CD14-positive monocyte (primary cell): ENCODE measurements around the gene AVPR1B. TPM values are rescaled to one million over a fixed set of nuclear protein-coding genes. Genes with fewer than 3 reads are reported as not detected.

Source experiments
- DNase-seq, 3 donors: peaks; one replicate each; pipeline ENCODE4 v3.0.0-alpha.2; 2011 to 2022
- H2AFZ ChIP-seq: 2 replicates; pipeline ENCODE4 v1.6.0; 2012; ENCODE audit warnings: mild to moderate bottlenecking, low read depth, low read length, inconsistent platforms; ENCODE audit not compliant: insufficient read depth, poor library complexity, severe bottlenecking
- H3K27ac ChIP-seq, 2 donors: 1 replicate in 1 of 2; 2 replicates in 1 of 2; pipeline ENCODE4 v1.5.1; 2012 to 2013; ENCODE audit warnings: low read length in 2 of 2, control low read depth in 1 of 2, inconsistent platforms in 1 of 2, low read depth in 1 of 2, mild to moderate bottlenecking in 1 of 2
- H3K27me3 ChIP-seq, 2 donors: one replicate each; pipeline versions ENCODE4 v1.6.0 to v1.6.1; 2011 to 2013; ENCODE audit warnings: low read length in 2 of 2; ENCODE audit not compliant: control insufficient read depth in 2 of 2, insufficient read depth in 2 of 2
- H3K36me3 ChIP-seq, 2 donors: replicated peaks in 1 of 2; 1 replicate in 1 of 2; 2 replicates in 1 of 2; pipeline versions ENCODE4 v1.5.1 to v1.6.1; 2012 to 2013; ENCODE audit warnings: low read length in 2 of 2, control low read depth in 1 of 2, inconsistent platforms in 1 of 2, mild to moderate bottlenecking in 1 of 2; ENCODE audit not compliant: insufficient read depth in 2 of 2, control insufficient read depth in 1 of 2
- H3K4me1 ChIP-seq, 2 donors: 1 replicate in 1 of 2; 2 replicates in 1 of 2; pipeline versions ENCODE4 v1.5.1 to v1.6.1; 2012 to 2013; ENCODE audit warnings: low read length in 2 of 2, control low read depth in 1 of 2, inconsistent platforms in 1 of 2, mild to moderate bottlenecking in 1 of 2, moderate library complexity in 1 of 2; ENCODE audit not compliant: insufficient read depth in 2 of 2, control insufficient read depth in 1 of 2
- H3K4me2 ChIP-seq: replicated peaks from 2 replicates; pipeline ENCODE3; 2012; ENCODE audit warnings: low read length, moderate library complexity, mild to moderate bottlenecking; ENCODE audit not compliant: poor library complexity, severe bottlenecking; ENCODE audit errors: extremely low read depth
- H3K4me3 ChIP-seq, 3 experiments: fragments of 200-600 bp in 1 of 3; sonication (generic) in 1 of 3; replicated peaks in 1 of 3; 1 replicate in 2 of 3; 2 replicates in 1 of 3; pipeline ENCODE4 v1.5.1; 2011 to 2013; ENCODE audit warnings: low read length in 3 of 3, mild to moderate bottlenecking in 3 of 3, control low read depth in 2 of 3, low read depth in 2 of 3, inconsistent platforms in 1 of 3, moderate library complexity in 1 of 3
- H3K79me2 ChIP-seq: 2 replicates; pipeline ENCODE4 v1.6.0; 2012; ENCODE audit warnings: mild to moderate bottlenecking, control low read depth, inconsistent platforms, low read length, moderate library complexity; ENCODE audit not compliant: insufficient read depth
- H3K9ac ChIP-seq: 2 replicates; pipeline ENCODE4 v1.6.0; 2017; ENCODE audit warnings: low read length, mild to moderate bottlenecking; ENCODE audit not compliant: insufficient read depth, poor library complexity, severe bottlenecking
- H3K9me3 ChIP-seq, 2 donors: replicated peaks in 1 of 2; 1 replicate in 1 of 2; 2 replicates in 1 of 2; pipeline versions ENCODE4 v1.5.1 to v1.6.1; 2012 to 2013; ENCODE audit warnings: low read length in 2 of 2, control low read depth in 1 of 2; ENCODE audit not compliant: control insufficient read depth in 1 of 2, insufficient read depth in 1 of 2
- H4K20me1 ChIP-seq: 2 replicates; pipeline ENCODE4 v1.6.0; 2012; ENCODE audit warnings: mild to moderate bottlenecking, low read length, control low read depth, moderate library complexity; ENCODE audit not compliant: insufficient read depth
- H3K27ac Mint-ChIP-seq, 7 donors: one replicate each; pipeline ENCODE4 v1.8.0; 2020; ENCODE audit warnings: mild to moderate bottlenecking in 7 of 7, mixed read lengths in 7 of 7, moderate library complexity in 6 of 7, inconsistent platforms in 2 of 7
- H3K27me3 Mint-ChIP-seq, 3 donors: one replicate each; pipeline ENCODE4 v1.8.0; 2021 to 2022; ENCODE audit warnings: low read depth in 3 of 3, mild to moderate bottlenecking in 3 of 3, mixed read lengths in 3 of 3, moderate library complexity in 3 of 3, inconsistent platforms in 1 of 3
- H3K36me3 Mint-ChIP-seq, 2 donors: one replicate each; pipeline ENCODE4 v1.8.0; 2020; ENCODE audit warnings: mixed read lengths in 2 of 2, inconsistent platforms in 1 of 2, mild to moderate bottlenecking in 1 of 2
- H3K4me1 Mint-ChIP-seq: one replicate; pipeline ENCODE4 v1.8.0; 2020; ENCODE audit warnings: mild to moderate bottlenecking, mixed read lengths
- H3K4me3 Mint-ChIP-seq, 2 donors: one replicate each; pipeline ENCODE4 v1.8.0; 2020; ENCODE audit warnings: mild to moderate bottlenecking in 2 of 2, mixed read lengths in 2 of 2, moderate library complexity in 1 of 2
- H3K9me3 Mint-ChIP-seq, 7 donors: one replicate each; pipeline ENCODE4 v1.8.0; 2020 to 2022; ENCODE audit warnings: mixed read lengths in 7 of 7, mild to moderate bottlenecking in 6 of 7, moderate library complexity in 6 of 7, inconsistent platforms in 2 of 7
- CTCF ChIP-seq: fragments of 200-600 bp; IDR thresholded peaks from one replicate; pipeline ENCODE4 v1.8.0; 2022; ENCODE audit warnings: antibody characterized with exemption, mild to moderate bottlenecking
- WGBS: methylation state at CpG from one replicate; pipeline ENCODE4 v1.1.5; 2013; ENCODE audit warnings: missing lambda C conversion rate; ENCODE audit not compliant: insufficient coverage; 5-methylcytosine and 5-hydroxymethylcytosine counted together
- intact Hi-C, 2 donors: fragments of 100-400 bp; cut with micrococcal nuclease; formaldehyde crosslinking; loops; one replicate each; pipeline versions ENCODE4 v1.15.0 to v1.15.1; 2023
- polyA plus RNA-seq, 3 donors: library from polyadenylated mRNA; depleted of rRNA in 1 of 3; unstranded in 2 of 3; stranded (reverse) in 1 of 3; fragments of 300-500 nt in 2 of 3; fragments of >200 nt in 1 of 3; fragmentation: Illumina TruSeq in 2 of 3; gene quantifications; 1 replicate in 2 of 3; 2 replicates in 1 of 3; pipeline ENCODE4 v1.2.3, GENCODE V29; 2012 to 2021

The AVPR1B gene
- polyA plus RNA-seq, 3 donors, result not detected

DNA sequence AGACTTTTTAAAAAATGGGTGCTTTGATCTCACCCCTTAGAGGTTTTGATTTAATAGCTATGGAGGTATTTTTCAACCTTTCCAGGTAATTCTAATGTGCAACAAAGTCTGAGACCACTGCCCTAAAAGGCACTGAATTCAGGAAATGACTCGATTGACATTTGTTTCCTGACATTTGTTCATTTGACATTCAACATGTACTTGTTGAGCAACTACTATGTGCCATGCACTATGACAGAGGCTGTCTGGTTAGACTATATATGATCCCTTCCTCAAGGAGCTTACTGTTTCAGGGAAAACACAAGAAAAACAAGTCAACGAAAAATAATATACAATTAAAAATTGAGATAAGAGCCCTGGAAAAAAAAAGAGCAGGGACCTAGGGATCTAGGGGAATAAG, 25.6 kb upstream of the AVPR1B start:
- DNase-seq, result no peak

DNA sequence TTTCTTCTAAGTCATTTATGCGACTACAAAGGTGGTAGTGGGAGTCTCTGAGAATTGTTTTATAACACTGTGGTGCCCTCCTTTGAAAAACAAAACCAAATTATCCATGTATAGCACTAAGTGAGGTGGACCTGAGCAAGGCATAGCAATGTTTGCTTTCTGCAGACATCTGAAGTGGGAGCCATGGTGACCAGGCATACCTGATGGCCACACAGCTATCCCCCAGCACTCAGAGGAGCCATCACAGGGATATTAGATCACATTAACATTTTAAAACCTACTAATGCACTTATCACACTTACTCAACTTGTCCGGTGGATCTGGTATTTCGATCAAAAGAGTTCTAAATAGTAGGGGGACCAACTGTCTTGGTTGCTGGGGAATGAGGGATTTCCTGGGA, 24.8 kb upstream of the AVPR1B start:
- no peaks in the 10 kb centered on the region for H3K9me3 ChIP-seq
- H4K20me1 ChIP-seq, result no peaks in the 10 kb centered on the region
- H3K4me3 Mint-ChIP-seq, result no peak overlapping the region
- WGBS, result no CpG with 5 or more reads among the region's 3 CpGs
- no peaks in the 10 kb centered on the region for H3K36me3 Mint-ChIP-seq
- H3K4me2 ChIP-seq, result no peak overlapping the region
- no peak overlapping the region for H2AFZ ChIP-seq
- peaks cover 0 to 3% (median 0%) of the 10 kb centered on the region in 7 donors for H3K9me3 Mint-ChIP-seq
- H3K79me2 ChIP-seq, result no peaks in the 10 kb centered on the region
- intact Hi-C loops, result loop anchor here in 1 of 2 donors (10.0 kb wide), 1 partner anchor 293 kb away; no protein-coding TSS in a partner anchor
- H3K27ac ChIP-seq, result no peak overlapping the region
- TF ChIP-seq CTCF, result no peak
- H3K27me3 Mint-ChIP-seq, result peaks cover 8 to 10% (median 10%) of the 10 kb centered on the region in 3 donors
- H3K4me1 ChIP-seq, result no peaks in the 10 kb centered on the region
- no peak overlapping the region for H3K4me3 ChIP-seq
- DNase-seq, result no peak
- peaks cover 2% of the 10 kb centered on the region for H3K4me1 Mint-ChIP-seq
- H3K27ac Mint-ChIP-seq, result no peak overlapping the region
- H3K27me3 ChIP-seq, result peaks cover 0 to 2% of the 10 kb centered on the region in 2 donors
- no peak overlapping the region for H3K9ac ChIP-seq
- no peaks in the 10 kb centered on the region for H3K36me3 ChIP-seq

More for the DNA sequence above, 25.6 kb upstream of the AVPR1B start:
- no peaks in the 10 kb centered on the region for H3K79me2 ChIP-seq
- H3K9me3 Mint-ChIP-seq, result peaks cover 0 to 3% (median 0%) of the 10 kb centered on the region in 7 donors
- H3K9ac ChIP-seq, result no peak overlapping the region
- 13% methylated on average over 1 of the region's 2 CpGs for WGBS
- H2AFZ ChIP-seq, result no peak overlapping the region
- no peaks in the 10 kb centered on the region for H3K9me3 ChIP-seq
- intact Hi-C loops, result loop anchor here in 1 of 2 donors (10.0 kb wide), 1 partner anchor 292 kb away; no protein-coding TSS in a partner anchor
- no peaks in the 10 kb centered on the region for H4K20me1 ChIP-seq
- no peaks in the 10 kb centered on the region for H3K36me3 Mint-ChIP-seq
- H3K27me3 Mint-ChIP-seq, result peaks cover 8 to 10% (median 10%) of the 10 kb centered on the region in 3 donors
- H3K4me1 ChIP-seq, result no peaks in the 10 kb centered on the region
- H3K4me3 ChIP-seq, result no peak overlapping the region
- no peak for TF ChIP-seq CTCF
- no peak overlapping the region for H3K27ac ChIP-seq
- no peak overlapping the region for H3K4me2 ChIP-seq
- H3K4me1 Mint-ChIP-seq, result peaks cover 2% of the 10 kb centered on the region
- no peaks in the 10 kb centered on the region for H3K36me3 ChIP-seq
- H3K27me3 ChIP-seq, result peaks cover 0 to 2% of the 10 kb centered on the region in 2 donors
- H3K27ac Mint-ChIP-seq, result no peak overlapping the region
- H3K4me3 Mint-ChIP-seq, result no peak overlapping the region
